Bronchial smooth muscle cell (primary cell): ENCODE results near the gene GLB1L3. TPM values are rescaled to one million over a fixed set of nuclear protein-coding genes. Genes with fewer than 3 reads are reported as not detected.

Source experiments
- total RNA-seq: library from RNA; depleted of rRNA; stranded (reverse); fragments of >200 nt; gene quantifications from 2 replicates; pipeline ENCODE4 v1.2.1, GENCODE V29; 2014

Gene GLB1L3, protein sequence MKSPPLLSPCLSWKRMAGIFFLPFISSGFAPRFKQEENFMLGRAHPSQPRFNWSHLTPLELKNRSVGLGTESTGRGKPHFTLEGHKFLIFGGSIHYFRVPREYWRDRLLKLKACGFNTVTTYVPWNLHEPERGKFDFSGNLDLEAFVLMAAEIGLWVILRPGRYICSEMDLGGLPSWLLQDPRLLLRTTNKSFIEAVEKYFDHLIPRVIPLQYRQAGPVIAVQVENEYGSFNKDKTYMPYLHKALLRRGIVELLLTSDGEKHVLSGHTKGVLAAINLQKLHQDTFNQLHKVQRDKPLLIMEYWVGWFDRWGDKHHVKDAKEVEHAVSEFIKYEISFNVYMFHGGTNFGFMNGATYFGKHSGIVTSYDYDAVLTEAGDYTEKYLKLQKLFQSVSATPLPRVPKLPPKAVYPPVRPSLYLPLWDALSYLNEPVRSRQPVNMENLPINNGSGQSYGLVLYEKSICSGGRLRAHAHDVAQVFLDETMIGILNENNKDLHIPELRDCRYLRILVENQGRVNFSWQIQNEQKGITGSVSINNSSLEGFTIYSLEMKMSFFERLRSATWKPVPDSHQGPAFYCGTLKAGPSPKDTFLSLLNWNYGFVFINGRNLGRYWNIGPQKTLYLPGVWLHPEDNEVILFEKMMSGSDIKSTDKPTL
- not detected in 2 replicates for total RNA-seq

GRCh38 chr11:134275534-134276395, at the start of gene GLB1L3:
Gene GLB1L3 (plus strand): TSS chr11:134276379. CDS start chr11:134276741, 362 bp downstream.

GRCh38 chr11:134253188-134253993, 22.8 kb upstream of the GLB1L3 start, which contains the start of the genes ACAD8 and THYN1:
Gene ACAD8 (plus strand): TSS chr11:134253568. CDS start chr11:134253601, 33 bp downstream.
Gene THYN1 (minus strand): TSS chr11:134253352. CDS start chr11:134252882, 470 bp downstream.

GRCh38 chr11:134331354-134332188, 55.4 kb downstream of the GLB1L3 start, which contains the start of gene GLB1L2:
Gene GLB1L2 (plus strand): TSS chr11:134331988. CDS start chr11:134332062, 74 bp downstream.

Other genes starting within 250 kb of the GLB1L3 start
- gene JAM3, start 207.3 kb upstream of the GLB1L3 start, total RNA-seq: 64.0 and 75.3 TPM in 2 replicates
- gene NCAPD3, start 52.4 kb upstream of the GLB1L3 start, total RNA-seq: 5.3 and 8.4 TPM in 2 replicates
- 33.9 and 36.9 TPM in 2 replicates for gene VPS26B, start 51.7 kb upstream of the GLB1L3 start, total RNA-seq
- gene THYN1, start 23.0 kb upstream of the GLB1L3 start, total RNA-seq: 69.8 and 90.0 TPM in 2 replicates
- gene ACAD8, start 22.8 kb upstream of the GLB1L3 start, total RNA-seq: 14.8 and 18.8 TPM in 2 replicates
- 0.09 TPM in 1 of 2 replicates, not detected in the other for gene GLB1L2, start 55.6 kb downstream of the GLB1L3 start, total RNA-seq
- under 0.01 TPM in 1 of 2 replicates, not detected in the other for gene B3GAT1, start 135.9 kb downstream of the GLB1L3 start, total RNA-seq